ENCODE data around the gene ZNF45.

DNA sequence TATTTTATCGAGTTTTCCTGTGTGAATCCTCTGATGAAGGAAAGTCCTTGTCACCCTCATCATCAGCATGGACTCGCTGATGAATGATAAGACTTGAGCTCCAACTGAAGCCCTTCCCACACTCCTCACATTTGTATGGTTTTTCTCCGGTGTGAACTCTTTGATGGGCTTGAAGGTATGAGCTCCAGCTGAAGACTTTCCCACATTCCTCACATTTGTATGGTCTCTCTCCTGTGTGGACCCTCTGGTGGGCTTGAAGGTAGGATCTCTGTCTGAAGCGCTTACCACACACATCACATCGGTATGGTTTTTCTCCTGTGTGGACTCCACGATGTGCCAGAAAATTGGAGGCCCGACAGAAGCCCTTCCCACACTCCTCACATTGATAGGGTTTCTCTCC lies 21.7 kb downstream of the ZNF45 start:
- TF ChIP-seq, protein P1, sequence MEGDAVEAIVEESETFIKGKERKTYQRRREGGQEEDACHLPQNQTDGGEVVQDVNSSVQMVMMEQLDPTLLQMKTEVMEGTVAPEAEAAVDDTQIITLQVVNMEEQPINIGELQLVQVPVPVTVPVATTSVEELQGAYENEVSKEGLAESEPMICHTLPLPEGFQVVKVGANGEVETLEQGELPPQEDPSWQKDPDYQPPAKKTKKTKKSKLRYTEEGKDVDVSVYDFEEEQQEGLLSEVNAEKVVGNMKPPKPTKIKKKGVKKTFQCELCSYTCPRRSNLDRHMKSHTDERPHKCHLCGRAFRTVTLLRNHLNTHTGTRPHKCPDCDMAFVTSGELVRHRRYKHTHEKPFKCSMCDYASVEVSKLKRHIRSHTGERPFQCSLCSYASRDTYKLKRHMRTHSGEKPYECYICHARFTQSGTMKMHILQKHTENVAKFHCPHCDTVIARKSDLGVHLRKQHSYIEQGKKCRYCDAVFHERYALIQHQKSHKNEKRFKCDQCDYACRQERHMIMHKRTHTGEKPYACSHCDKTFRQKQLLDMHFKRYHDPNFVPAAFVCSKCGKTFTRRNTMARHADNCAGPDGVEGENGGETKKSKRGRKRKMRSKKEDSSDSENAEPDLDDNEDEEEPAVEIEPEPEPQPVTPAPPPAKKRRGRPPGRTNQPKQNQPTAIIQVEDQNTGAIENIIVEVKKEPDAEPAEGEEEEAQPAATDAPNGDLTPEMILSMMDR (IDR thresholded peaks at IDR 0.05; ENCODE audit: low read depth, low read length): no peak
- TF ChIP-seq POLR2A (IDR thresholded peaks at IDR 0.05; ENCODE audit: extremely low read depth, insufficient read length): no peak
- TF ChIP-seq, protein P2, sequence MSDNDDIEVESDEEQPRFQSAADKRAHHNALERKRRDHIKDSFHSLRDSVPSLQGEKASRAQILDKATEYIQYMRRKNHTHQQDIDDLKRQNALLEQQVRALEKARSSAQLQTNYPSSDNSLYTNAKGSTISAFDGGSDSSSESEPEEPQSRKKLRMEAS (IDR thresholded peaks at IDR 0.05; ENCODE audit: low read depth, low read length): no peak
- TF ChIP-seq MYC (IDR thresholded peaks at IDR 0.05; ENCODE audit: low read depth, low read length): no peak

Measured in NB4 (cell line).